ENCODE results near the gene TMEM187.

The TMEM187 gene

DNA sequence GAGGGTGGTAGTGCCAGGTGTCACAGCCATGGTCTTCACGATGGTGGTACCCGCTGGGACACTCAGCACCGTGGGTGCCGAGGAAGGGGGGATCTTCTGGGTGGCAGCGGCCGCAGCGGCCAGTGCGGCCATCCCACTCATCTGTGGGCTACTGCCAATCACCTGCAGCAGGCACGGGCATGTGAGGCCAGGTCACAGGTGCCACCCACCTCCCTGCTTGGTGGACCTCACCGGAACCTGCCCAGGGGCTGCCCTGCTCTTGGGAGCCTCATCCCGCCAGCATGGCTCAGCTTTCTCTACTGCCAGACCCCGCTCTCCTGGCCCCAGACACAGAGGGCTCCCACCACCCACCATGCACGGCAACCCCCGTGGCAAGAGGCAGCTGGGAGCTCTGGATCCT, 13.9 kb upstream of the TMEM187 start:
- DNase-seq = no peak
- Histone ChIP-seq H3K27me3 (no peaks in the 10 kb centered on the region), H3K4me3 (no peak overlapping the region), H3K9me3 (no peaks in the 10 kb centered on the region), H3K27ac (no peak overlapping the region), H3K4me1 (peaks cover 0 to 5% (median 2%) of the 10 kb centered on the region in 4 donors), H3K36me3 (peaks cover 18 to 99% (median 95%) of the 10 kb centered on the region in 3 donors)
- intact Hi-C loops (cut with DNase I; ENCODE audit: low total_unique reads) = loop anchor here (10.0 kb wide), 1 partner anchor 1004 kb away; no protein-coding TSS in a partner anchor
- TF ChIP-seq, protein P1, sequence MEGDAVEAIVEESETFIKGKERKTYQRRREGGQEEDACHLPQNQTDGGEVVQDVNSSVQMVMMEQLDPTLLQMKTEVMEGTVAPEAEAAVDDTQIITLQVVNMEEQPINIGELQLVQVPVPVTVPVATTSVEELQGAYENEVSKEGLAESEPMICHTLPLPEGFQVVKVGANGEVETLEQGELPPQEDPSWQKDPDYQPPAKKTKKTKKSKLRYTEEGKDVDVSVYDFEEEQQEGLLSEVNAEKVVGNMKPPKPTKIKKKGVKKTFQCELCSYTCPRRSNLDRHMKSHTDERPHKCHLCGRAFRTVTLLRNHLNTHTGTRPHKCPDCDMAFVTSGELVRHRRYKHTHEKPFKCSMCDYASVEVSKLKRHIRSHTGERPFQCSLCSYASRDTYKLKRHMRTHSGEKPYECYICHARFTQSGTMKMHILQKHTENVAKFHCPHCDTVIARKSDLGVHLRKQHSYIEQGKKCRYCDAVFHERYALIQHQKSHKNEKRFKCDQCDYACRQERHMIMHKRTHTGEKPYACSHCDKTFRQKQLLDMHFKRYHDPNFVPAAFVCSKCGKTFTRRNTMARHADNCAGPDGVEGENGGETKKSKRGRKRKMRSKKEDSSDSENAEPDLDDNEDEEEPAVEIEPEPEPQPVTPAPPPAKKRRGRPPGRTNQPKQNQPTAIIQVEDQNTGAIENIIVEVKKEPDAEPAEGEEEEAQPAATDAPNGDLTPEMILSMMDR (IDR thresholded peaks at IDR 0.05) = no peak

GRCh38 chrX:153959649-153960048, 12.9 kb upstream of the TMEM187 start:
- no peaks in the 10 kb centered on the region for H3K4me1 ChIP-seq
- H3K36me3 ChIP-seq = peaks cover 18 to 97% (median 88%) of the 10 kb centered on the region in 3 donors
- no peak overlapping the region for H3K4me3 ChIP-seq
- intact Hi-C loops (cut with DNase I; ENCODE audit: low total_unique reads) = loop anchor here (10.0 kb wide), 1 partner anchor 1005 kb away; no protein-coding TSS in a partner anchor
- no peaks in the 10 kb centered on the region for H3K9me3 ChIP-seq
- TF ChIP-seq, protein P1 (IDR thresholded peaks at IDR 0.05) = no peak
- H3K27ac ChIP-seq = no peak overlapping the region
- no peaks in the 10 kb centered on the region for H3K27me3 ChIP-seq
- no peak for DNase-seq

DNA sequence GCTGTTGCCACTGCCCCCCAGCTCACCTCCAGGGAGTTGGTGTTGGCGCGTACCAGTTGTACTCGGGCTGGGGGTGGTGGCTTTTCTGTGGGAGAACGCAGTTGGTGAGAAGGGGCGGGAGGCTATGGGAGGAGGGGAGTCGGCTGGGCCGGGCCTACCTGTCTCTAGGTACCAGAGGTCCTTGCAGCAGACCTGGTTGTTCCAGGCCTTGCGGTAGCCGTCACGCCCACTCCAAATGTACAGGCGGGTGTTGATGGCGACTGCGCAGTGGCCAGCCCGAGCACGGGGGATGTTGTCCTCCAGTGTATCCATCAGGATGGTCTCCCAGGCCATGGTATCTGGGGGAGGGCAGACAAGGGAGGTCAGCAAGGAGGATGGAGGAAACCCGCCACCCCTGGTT, 12.5 kb upstream of the TMEM187 start:
- H3K36me3 ChIP-seq = peaks cover 18 to 93% (median 84%) of the 10 kb centered on the region in 3 donors
- no peaks in the 10 kb centered on the region for H3K9me3 ChIP-seq
- TF ChIP-seq, protein P1 (IDR thresholded peaks at IDR 0.05) = no peak
- no peaks in the 10 kb centered on the region for H3K4me1 ChIP-seq
- H3K4me3 ChIP-seq = no peak overlapping the region
- H3K27ac ChIP-seq = no peak overlapping the region
- no peak for DNase-seq
- no peaks in the 10 kb centered on the region for H3K27me3 ChIP-seq
- intact Hi-C loops (cut with DNase I; ENCODE audit: low total_unique reads) = no loop called here

DNA sequence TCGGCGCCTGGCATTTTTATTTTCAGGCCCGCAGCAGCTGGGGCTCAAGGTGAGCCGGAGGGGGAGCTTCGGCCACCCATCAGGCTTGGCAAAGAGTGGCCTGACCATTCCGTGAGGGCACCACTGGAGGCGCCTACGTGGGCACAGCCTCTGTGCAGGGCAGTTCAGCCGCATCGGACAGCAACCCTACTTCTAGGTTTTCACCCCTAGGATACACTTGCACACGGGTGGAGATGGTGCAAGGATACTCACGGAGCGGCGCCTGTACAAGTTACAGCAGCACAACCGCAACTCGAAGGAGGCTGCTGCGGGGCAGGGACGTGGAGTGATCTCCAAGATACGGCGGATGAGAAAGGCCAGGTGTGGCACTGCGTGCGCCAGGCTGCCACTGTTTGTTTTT, 11.8 kb upstream of the TMEM187 start:
- no peak for DNase-seq
- no peaks in the 10 kb centered on the region for H3K9me3 ChIP-seq
- TF ChIP-seq, protein P1 (IDR thresholded peaks at IDR 0.05) = no peak
- intact Hi-C loops (cut with DNase I; ENCODE audit: low total_unique reads) = no loop called here
- no peak overlapping the region for H3K27ac ChIP-seq
- peaks cover 0 to 4% (median 3%) of the 10 kb centered on the region in 4 donors for H3K4me1 ChIP-seq
- peaks cover 18 to 86% (median 79%) of the 10 kb centered on the region in 3 donors for H3K36me3 ChIP-seq
- H3K4me3 ChIP-seq = no peak overlapping the region
- H3K27me3 ChIP-seq = no peaks in the 10 kb centered on the region

DNA sequence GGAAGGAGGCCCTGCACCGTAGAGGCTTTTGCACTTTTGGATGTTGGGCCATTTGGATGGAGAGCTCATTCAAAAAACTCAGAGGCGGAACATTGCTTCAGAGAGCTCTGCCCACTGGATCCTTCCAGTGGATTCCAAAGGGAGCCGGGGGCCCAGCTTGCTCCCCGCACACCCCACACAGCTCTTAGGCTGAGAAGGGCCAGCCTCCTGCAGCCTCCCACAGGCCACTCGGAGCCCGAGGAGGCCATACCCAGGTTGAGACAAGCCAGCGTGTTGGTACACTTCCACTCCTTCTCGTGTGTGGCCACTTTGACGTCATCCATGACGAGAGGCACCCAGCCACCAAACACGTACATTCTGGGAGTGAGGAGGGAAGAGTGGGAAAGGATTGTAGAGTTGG, 11.3 kb upstream of the TMEM187 start:
- Histone ChIP-seq H3K36me3 (peaks cover 18 to 81% (median 73%) of the 10 kb centered on the region in 3 donors), H3K4me1 (peaks cover 0 to 10% (median 8%) of the 10 kb centered on the region in 4 donors), H3K4me3 (no peak overlapping the region), H3K27ac (no peak overlapping the region), H3K9me3 (no peaks in the 10 kb centered on the region), H3K27me3 (no peaks in the 10 kb centered on the region)
- intact Hi-C loops (cut with DNase I; ENCODE audit: low total_unique reads) = no loop called here
- TF ChIP-seq, protein P1 (IDR thresholded peaks at IDR 0.05) = no peak
- DNase-seq = no peak

DNA sequence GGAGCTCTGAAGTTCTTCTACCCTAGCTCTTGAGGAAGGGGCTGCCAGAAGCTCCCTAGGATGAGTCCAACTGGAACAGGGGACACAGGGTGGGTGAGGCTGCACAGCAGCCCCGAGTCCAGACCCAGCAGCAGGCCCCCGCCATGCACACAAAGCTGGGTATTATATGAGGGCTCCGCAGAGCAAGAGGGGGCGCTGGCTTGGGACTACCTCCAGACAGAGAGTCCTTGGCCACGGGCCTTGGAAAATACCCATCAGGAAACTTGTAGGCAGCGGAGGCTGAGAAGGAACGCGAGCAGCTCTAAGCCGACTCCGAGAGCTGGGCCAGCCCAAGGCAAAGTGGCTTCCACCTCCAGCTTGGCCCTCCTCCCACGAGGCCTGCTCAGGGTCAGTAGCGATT, 9.0 kb upstream of the TMEM187 start:
- no peak overlapping the region for H3K4me3 ChIP-seq
- DNase-seq = no peak
- no peaks in the 10 kb centered on the region for H3K27me3 ChIP-seq
- no peaks in the 10 kb centered on the region for H3K9me3 ChIP-seq
- TF ChIP-seq, protein P1 (IDR thresholded peaks at IDR 0.05) = no peak
- H3K36me3 ChIP-seq = peaks cover 18 to 58% (median 51%) of the 10 kb centered on the region in 3 donors
- peaks cover 0 to 32% (median 30%) of the 10 kb centered on the region in 4 donors for H3K4me1 ChIP-seq
- H3K27ac ChIP-seq = no peak overlapping the region
- intact Hi-C loops (cut with DNase I; ENCODE audit: low total_unique reads) = no loop called here

Measured in tibial artery (tissue), 4 donors.